HepG2 (cell line): ENCODE data around the gene MRPL51. TPM values are rescaled to one million over a fixed set of nuclear protein-coding genes. Genes with fewer than 3 reads are reported as not detected.

Experiments
- ATF7 ChIP-seq, 2 experiments: fragments of 450-650 bp in 1 of 2; sonication (generic) in 1 of 2; formaldehyde crosslinking in 1 of 2; IDR thresholded peaks; 2 replicates each; pipeline versions ENCODE4 v1.4.0 to v1.6.1; 2016 to 2020; ENCODE audit warnings: antibody characterized with exemption in 1 of 2, mild to moderate bottlenecking in 1 of 2, missing genetic modification reagents in 1 of 2
- ATM ChIP-seq: fragments of 450-650 bp; IDR thresholded peaks from 2 replicates; pipeline ENCODE4 v1.7.1; 2017; ENCODE audit warnings: mild to moderate bottlenecking, borderline replicate concordance
- CEBPZ ChIP-seq: IDR thresholded peaks from 2 replicates; pipeline ENCODE4 v1.6.1; 2012; ENCODE audit warnings: low read length, improper control_type of control experiment
- GTF2F1 ChIP-seq: fragments of 150-350 bp; IDR thresholded peaks from 2 replicates; pipeline ENCODE4 v1.6.1; 2014; ENCODE audit warnings: low read length
- PAX8 ChIP-seq: sonication (generic); formaldehyde crosslinking; IDR thresholded peaks from 2 replicates; pipeline ENCODE4 v1.8.0; 2022; ENCODE audit warnings: mild to moderate bottlenecking, missing genetic modification reagents, borderline replicate concordance
- PITX1 ChIP-seq: sonication (generic); formaldehyde crosslinking; IDR thresholded peaks from 2 replicates; pipeline ENCODE4 v1.5.1; 2020; ENCODE audit warnings: mild to moderate bottlenecking, missing genetic modification reagents
- SMAD1 ChIP-seq: sonication (generic); formaldehyde crosslinking; IDR thresholded peaks from 2 replicates; pipeline ENCODE4 v1.4.0; 2020; ENCODE audit warnings: missing genetic modification reagents, low read depth, mild to moderate bottlenecking, borderline replicate concordance
- TIGD3 ChIP-seq: sonication (generic); formaldehyde crosslinking; IDR thresholded peaks from 2 replicates; pipeline ENCODE4 v1.5.1; 2020; ENCODE audit warnings: mild to moderate bottlenecking, missing genetic modification reagents, borderline replicate concordance
- TOPORS ChIP-seq: sonication (generic); formaldehyde crosslinking; IDR thresholded peaks from 2 replicates; pipeline ENCODE4 v1.8.0; 2023; ENCODE audit warnings: mild to moderate bottlenecking, missing genetic modification reagents
- ZBTB1 ChIP-seq: sonication (generic); formaldehyde crosslinking; IDR thresholded peaks from 2 replicates; pipeline ENCODE4 v1.4.0; 2020; ENCODE audit warnings: missing genetic modification reagents, borderline replicate concordance
- ZBTB20 ChIP-seq: sonication (generic); formaldehyde crosslinking; IDR thresholded peaks from 2 replicates; pipeline ENCODE4 v1.8.1; 2023; ENCODE audit warnings: missing genetic modification reagents, low read depth, mild to moderate bottlenecking, borderline replicate concordance
- ZFYVE20 ChIP-seq: sonication (generic); formaldehyde crosslinking; IDR thresholded peaks from 2 replicates; pipeline ENCODE4 v1.8.0; 2023; ENCODE audit warnings: low read depth, mild to moderate bottlenecking, moderate library complexity, missing genetic modification reagents, borderline replicate concordance
- ZKSCAN5 ChIP-seq: sonication (generic); formaldehyde crosslinking; IDR thresholded peaks from 2 replicates; pipeline ENCODE4 v1.5.1; 2020; ENCODE audit warnings: mild to moderate bottlenecking, missing genetic modification reagents
- ZNF136 ChIP-seq: sonication (generic); formaldehyde crosslinking; IDR thresholded peaks from 2 replicates; pipeline ENCODE4 v1.8.1; 2022; ENCODE audit warnings: low read depth, mild to moderate bottlenecking, moderate library complexity, missing genetic modification reagents
- ZNF232 ChIP-seq: sonication (generic); formaldehyde crosslinking; IDR thresholded peaks from 2 replicates; pipeline ENCODE4 v1.4.0; 2020; ENCODE audit warnings: missing genetic modification reagents, borderline replicate concordance
- ZNF501 ChIP-seq: sonication (generic); formaldehyde crosslinking; IDR thresholded peaks from 2 replicates; pipeline ENCODE4 v1.5.1; 2020; ENCODE audit warnings: mild to moderate bottlenecking, moderate library complexity, missing genetic modification reagents
- ZNF563 ChIP-seq: sonication (generic); formaldehyde crosslinking; IDR thresholded peaks from 2 replicates; pipeline ENCODE4 v1.8.0; 2022; ENCODE audit warnings: mild to moderate bottlenecking, moderate library complexity, missing genetic modification reagents
- ZNF652 ChIP-seq: IDR thresholded peaks from 2 replicates; pipeline ENCODE4 v1.6.1; 2016; ENCODE audit warnings: low read depth, borderline replicate concordance
- ZNF720 ChIP-seq: sonication (generic); formaldehyde crosslinking; IDR thresholded peaks from 2 replicates; pipeline ENCODE4 v1.4.0; 2020; ENCODE audit warnings: missing genetic modification reagents
- polyA plus RNA-seq, 8 experiments: library from polyadenylated mRNA; depleted of rRNA in 3 of 8; stranded (reverse) in 7 of 8; unstranded in 1 of 8; fragments of >200 nt; fragmentation: Illumina TruSeq in 4 of 8; extraction: Trizol in 4 of 8; gene quantifications; 2 replicates each; pipeline versions ENCODE4 v1.2.1 to v1.2.3, GENCODE V29; 2011 to 2016; ENCODE audit warnings: low read depth in 4 of 8, missing spikeins in 1 of 8, mixed read lengths in 1 of 8; ENCODE audit not compliant: insufficient read depth in 1 of 8
- total RNA-seq, 5 experiments: library from RNA; depleted of rRNA; stranded (reverse); fragments of >200 nt; fragmentation: Illumina TruSeq; extraction: Trizol; gene quantifications; 2 replicates each; pipeline ENCODE4 v1.2.3, GENCODE V29; 2016; ENCODE audit warnings: low read depth in 1 of 5
- TF ChIP-seq, protein P1 (sequence below): sonication (generic); formaldehyde crosslinking; IDR thresholded peaks from 2 replicates; pipeline ENCODE4 v1.5.1; 2020; ENCODE audit warnings: missing genetic modification reagents, mild to moderate bottlenecking, borderline replicate concordance
- TF ChIP-seq, protein P2 (sequence below): IDR thresholded peaks from 2 replicates; pipeline ENCODE4 v1.6.1; 2016; ENCODE audit warnings: mild to moderate bottlenecking, missing biosample characterization, missing genetic modification reagents

The MRPL51 gene
- total and polyA plus RNA-seq, 2 of the 13 experiments (the other 11 are each of a cell fraction or from before 2014, with no cell fraction given) = 64.8 to 278 TPM

DNA sequence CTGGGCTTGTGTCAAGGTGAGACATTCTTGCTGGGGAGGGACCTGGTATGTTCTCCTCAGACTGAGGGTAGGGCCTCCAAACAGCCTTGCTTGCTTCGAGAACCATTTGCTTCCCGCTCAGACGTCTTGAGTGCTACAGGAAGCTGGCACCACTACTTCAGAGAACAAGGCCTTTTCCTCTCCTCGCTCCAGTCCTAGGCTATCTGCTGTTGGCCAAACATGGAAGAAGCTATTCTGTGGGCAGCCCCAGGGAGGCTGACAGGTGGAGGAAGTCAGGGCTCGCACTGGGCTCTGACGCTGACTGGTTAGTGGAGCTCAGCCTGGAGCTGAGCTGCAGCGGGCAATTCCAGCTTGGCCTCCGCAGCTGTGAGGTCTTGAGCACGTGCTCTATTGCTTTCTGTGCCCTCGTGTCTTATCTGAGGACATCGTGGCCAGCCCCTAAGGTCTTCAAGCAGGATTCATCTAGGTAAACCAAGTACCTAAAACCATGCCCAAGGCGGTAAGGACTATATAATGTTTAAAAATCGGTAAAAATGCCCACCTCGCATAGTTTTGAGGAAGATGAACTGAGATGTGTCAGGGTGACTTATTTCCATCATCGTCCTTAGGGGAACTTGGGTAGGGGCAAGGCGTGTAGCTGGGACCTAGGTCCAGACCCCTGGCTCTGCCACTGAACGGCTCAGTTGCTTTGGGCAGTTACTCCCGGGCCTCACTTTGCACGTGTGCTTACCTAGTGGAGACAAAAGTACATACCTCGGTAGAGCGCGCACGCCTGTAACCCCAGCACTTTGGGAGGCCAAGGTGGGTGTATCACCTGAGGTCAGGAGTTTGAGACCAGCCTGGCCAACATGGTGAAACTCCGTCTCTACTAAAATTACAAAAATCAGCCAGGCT is 45.6 kb upstream of the MRPL51 start (continued):
- TF ChIP-seq ZBTB1 (CRISPR knock-in tag) (no peak), ZBTB20 (CRISPR knock-in tag) (no peak), PITX1 (CRISPR knock-in tag) (no peak), ATM (no peak), TOPORS (CRISPR knock-in tag) (no peak), ZNF720 (CRISPR knock-in tag) (no peak), SMAD1 (CRISPR knock-in tag) (0 out of 2 replicates have a peak, but pooled peaks have one; percentile 14), ZNF232 (CRISPR knock-in tag) (no peak), ZNF501 (CRISPR knock-in tag) (peak; percentile 65), CEBPZ (no peak), ZFYVE20 (CRISPR knock-in tag) (0 out of 2 replicates have a peak, but pooled peaks have one; percentile 6), ZKSCAN5 (no peak), ATF7 (IDR thresholded peaks at IDR 0.05) (no peak), ATF7 (CRISPR knock-in tag; IDR thresholded peaks at IDR 0.05) (no peak), GTF2F1 (no peak), PAX8 (CRISPR knock-in tag) (no peak), ZNF563 (CRISPR knock-in tag) (no peak), ZNF136 (CRISPR knock-in tag) (no peak), TIGD3 (CRISPR knock-in tag) (no peak), ZNF652 (CRISPR knock-in tag) (no peak)
- TF ChIP-seq, protein P1, sequence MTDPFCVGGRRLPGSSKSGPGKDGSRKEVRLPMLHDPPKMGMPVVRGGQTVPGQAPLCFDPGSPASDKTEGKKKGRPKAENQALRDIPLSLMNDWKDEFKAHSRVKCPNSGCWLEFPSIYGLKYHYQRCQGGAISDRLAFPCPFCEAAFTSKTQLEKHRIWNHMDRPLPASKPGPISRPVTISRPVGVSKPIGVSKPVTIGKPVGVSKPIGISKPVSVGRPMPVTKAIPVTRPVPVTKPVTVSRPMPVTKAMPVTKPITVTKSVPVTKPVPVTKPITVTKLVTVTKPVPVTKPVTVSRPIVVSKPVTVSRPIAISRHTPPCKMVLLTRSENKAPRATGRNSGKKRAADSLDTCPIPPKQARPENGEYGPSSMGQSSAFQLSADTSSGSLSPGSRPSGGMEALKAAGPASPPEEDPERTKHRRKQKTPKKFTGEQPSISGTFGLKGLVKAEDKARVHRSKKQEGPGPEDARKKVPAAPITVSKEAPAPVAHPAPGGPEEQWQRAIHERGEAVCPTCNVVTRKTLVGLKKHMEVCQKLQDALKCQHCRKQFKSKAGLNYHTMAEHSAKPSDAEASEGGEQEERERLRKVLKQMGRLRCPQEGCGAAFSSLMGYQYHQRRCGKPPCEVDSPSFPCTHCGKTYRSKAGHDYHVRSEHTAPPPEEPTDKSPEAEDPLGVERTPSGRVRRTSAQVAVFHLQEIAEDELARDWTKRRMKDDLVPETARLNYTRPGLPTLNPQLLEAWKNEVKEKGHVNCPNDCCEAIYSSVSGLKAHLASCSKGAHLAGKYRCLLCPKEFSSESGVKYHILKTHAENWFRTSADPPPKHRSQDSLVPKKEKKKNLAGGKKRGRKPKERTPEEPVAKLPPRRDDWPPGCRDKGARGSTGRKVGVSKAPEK (CRISPR knock-in tag) = 0 out of 2 replicates have a peak, but pooled peaks have one; percentile 13
- TF ChIP-seq, protein P2, sequence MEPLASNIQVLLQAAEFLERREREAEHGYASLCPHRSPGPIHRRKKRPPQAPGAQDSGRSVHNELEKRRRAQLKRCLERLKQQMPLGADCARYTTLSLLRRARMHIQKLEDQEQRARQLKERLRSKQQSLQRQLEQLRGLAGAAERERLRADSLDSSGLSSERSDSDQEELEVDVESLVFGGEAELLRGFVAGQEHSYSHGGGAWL (CRISPR knock-in tag) = no peak
